ENCODE results near the gene DPP4.

Gene DPP4

GRCh38 chr2:162082036-162082435, 8.0 kb upstream of the DPP4 start (continued):
- no peak for TF ChIP-seq ZBTB44 (tag by site-specific recombination; IDR thresholded peaks at IDR 0.05)
- no peak for TF ChIP-seq ZNF404 (tag by site-specific recombination; IDR thresholded peaks at IDR 0.05)
- no peak for TF ChIP-seq ZNF362 (tag by site-specific recombination; IDR thresholded peaks at IDR 0.05)
- TF ChIP-seq ZFP37 (tag by site-specific recombination; IDR thresholded peaks at IDR 0.05): no peak
- TF ChIP-seq ZNF639 (tag by site-specific recombination; IDR thresholded peaks at IDR 0.05): no peak
- no peak for TF ChIP-seq ZNF518A (tag by site-specific recombination; conservative IDR thresholded peaks at IDR 0.05; ENCODE audit: low read depth)
- TF ChIP-seq ZNF654 (tag by site-specific recombination; IDR thresholded peaks at IDR 0.05; ENCODE audit: low read depth): no peak

GRCh38 chr2:162079514-162079913, 5.5 kb upstream of the DPP4 start:
- Histone ChIP-seq H3K27ac (ENCODE audit: extremely low read depth, low read depth, low read length) (no peak overlapping the region), H3K4me1 (ENCODE audit: control insufficient read depth, insufficient read depth, low read length) (no peaks in the 10 kb centered on the region), H3K4me3 (ENCODE audit: low read depth, low read length) (no peak overlapping the region), H3K9me3 (ENCODE audit: control insufficient read depth, insufficient read depth, low read depth, low read length) (no peaks in the 10 kb centered on the region), H3K36me3 (ENCODE audit: control insufficient read depth in 2 of 2, insufficient read depth in 1 of 2, low read length in 2 of 2) (no peaks in the 10 kb centered on the region)
- CTCF ChIA-PET: interaction anchor here (0.6 kb wide), 1 partner anchor 492 kb away, joined by 3 read pairs; no protein-coding TSS in a partner anchor
- TF ChIP-seq ZNF394 (tag by site-specific recombination; IDR thresholded peaks at IDR 0.05; ENCODE audit: borderline replicate concordance): no peak
- peak; percentile 81 for TF ChIP-seq ZNF707 (tag by site-specific recombination; IDR thresholded peaks at IDR 0.05)
- POLR2A ChIA-PET: no interaction called here

GRCh38 chr2:162075689-162076132, 1.7 kb upstream of the DPP4 start:
- POLR2A ChIA-PET: no interaction called here
- Histone ChIP-seq H3K9me3 (ENCODE audit: control insufficient read depth, insufficient read depth, low read depth, low read length) (no peaks in the 10 kb centered on the region), H3K4me1 (ENCODE audit: control insufficient read depth, insufficient read depth, low read length) (no peaks in the 10 kb centered on the region), H3K4me3 (ENCODE audit: low read depth, low read length) (no peak overlapping the region), H3K36me3 (ENCODE audit: control insufficient read depth in 2 of 2, insufficient read depth in 1 of 2, low read length in 2 of 2) (no peaks in the 10 kb centered on the region), H3K27ac (ENCODE audit: extremely low read depth, low read depth, low read length) (no peak overlapping the region)
- CTCF ChIA-PET: no interaction called here
- no peak for TF ChIP-seq ZNF776 (tag by site-specific recombination; IDR thresholded peaks at IDR 0.05; ENCODE audit: borderline replicate concordance)

Data from HEK293 (cell line).